ENCODE data around the gene CLCN4.

Gene CLCN4

DNA sequence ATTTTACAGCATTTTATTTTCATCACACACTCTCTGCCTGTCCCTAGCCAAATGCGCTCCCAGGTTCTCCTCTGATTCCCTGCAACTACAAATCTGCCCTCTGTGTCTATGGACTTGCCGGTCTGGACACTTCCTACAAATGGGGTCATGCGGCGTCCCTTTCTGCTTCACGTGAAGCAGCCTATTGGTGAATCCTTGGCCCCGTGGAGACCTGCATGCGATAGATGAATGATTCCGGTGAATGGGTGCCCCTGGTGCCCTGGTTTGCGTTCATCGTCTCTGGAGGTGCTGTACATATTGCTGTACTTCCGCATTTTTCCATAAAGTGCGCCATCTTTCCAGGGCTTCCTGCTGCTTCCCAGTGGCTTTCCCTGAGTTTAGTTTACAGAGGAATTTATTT is 27.5 kb upstream of the CLCN4 start:
- WGBS, 2 experiments (ENCODE audit: insufficient coverage in 2 of 2), result 100% methylated on average over 6 to 10 of the region's 12 CpGs
- H3K27ac ChIP-seq (ENCODE audit: low read depth, low read length, severe bottlenecking), result no peak overlapping the region
- H3K9me3 ChIP-seq (ENCODE audit: control insufficient read depth, low read length), result no peaks in the 10 kb centered on the region
- H3K4me3 ChIP-seq (ENCODE audit: extremely low read depth, insufficient read depth, low read length, poor library complexity, severe bottlenecking), result no peak overlapping the region
- H3K4me1 ChIP-seq (ENCODE audit: control insufficient read depth, insufficient read depth, low read length, poor library complexity, severe bottlenecking), result no peaks in the 10 kb centered on the region
- H3K36me3 ChIP-seq (ENCODE audit: control insufficient read depth, insufficient read depth, low read length), result peaks cover 67% of the 10 kb centered on the region

DNA sequence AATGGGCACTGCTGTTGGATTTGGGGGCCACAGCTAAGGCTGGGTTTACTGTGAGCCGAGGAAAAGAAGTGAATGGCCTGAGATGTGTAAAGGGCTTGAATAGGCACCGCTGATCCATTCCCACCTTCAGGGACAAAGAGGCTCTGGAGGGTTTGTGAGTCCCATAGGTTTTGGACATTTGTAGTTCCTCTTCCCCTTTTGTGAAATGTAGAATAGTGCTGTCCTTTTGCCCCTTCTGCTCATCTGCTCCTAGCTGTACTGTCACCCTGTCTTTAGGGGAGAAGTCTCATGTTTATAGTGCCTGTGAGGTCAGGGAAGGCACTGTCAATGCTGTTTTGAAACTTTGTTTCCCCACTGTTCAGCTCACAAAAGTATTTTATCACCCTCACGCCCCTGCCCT is 26.4 kb upstream of the CLCN4 start:
- 100% methylated on average over 2 of the region's 3 CpGs; no CpG with 5 or more reads in 1 of the 2 experiments for WGBS, 2 experiments (ENCODE audit: insufficient coverage in 2 of 2)
- Histone ChIP-seq H3K9me3 (ENCODE audit: control insufficient read depth, low read length) (no peaks in the 10 kb centered on the region), H3K4me1 (ENCODE audit: control insufficient read depth, insufficient read depth, low read length, poor library complexity, severe bottlenecking) (no peaks in the 10 kb centered on the region), H3K36me3 (ENCODE audit: control insufficient read depth, insufficient read depth, low read length) (peaks cover 60% of the 10 kb centered on the region), H3K27ac (ENCODE audit: low read depth, low read length, severe bottlenecking) (no peak overlapping the region), H3K4me3 (ENCODE audit: extremely low read depth, insufficient read depth, low read length, poor library complexity, severe bottlenecking) (no peak overlapping the region)

DNA sequence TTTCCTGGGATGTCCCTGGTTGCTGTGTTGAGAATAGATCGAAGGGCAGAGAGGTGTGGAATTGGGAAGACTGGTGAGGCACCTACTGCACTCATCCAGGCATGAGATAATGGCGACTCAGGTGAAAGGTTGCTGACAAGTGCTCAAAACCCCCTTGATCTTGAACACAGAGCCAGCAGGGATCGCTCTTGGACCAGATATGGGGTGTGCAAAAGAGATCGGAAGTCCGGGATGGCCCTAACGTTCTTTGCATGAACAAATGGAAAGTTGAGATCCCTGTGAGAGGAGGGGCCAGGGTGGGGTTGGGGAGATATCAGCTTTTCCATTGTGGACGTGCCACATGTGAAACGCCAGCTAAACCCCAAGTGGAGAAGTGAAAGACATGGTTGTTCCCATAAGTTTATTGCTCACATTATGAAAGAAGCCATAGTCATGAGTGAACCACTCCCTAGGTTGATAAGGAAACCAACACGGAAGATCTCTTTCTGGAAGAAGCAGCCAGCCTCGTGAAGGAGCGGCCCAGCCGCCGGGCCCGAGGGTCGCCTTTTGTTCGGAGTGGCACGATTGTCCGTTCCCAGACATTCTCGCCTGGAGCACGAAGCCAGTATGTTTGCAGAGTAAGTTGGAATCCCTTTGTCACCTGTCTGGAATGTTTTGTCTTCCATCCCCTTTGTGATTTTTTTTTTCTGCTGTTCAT is 22.6 kb upstream of the CLCN4 start:
- peaks cover 53% of the 10 kb centered on the region for H3K36me3 ChIP-seq (ENCODE audit: control insufficient read depth, insufficient read depth, low read length)
- WGBS, 2 experiments (ENCODE audit: insufficient coverage in 2 of 2), result 98% methylated on average over 8 to 13 of the region's 20 CpGs

DNA sequence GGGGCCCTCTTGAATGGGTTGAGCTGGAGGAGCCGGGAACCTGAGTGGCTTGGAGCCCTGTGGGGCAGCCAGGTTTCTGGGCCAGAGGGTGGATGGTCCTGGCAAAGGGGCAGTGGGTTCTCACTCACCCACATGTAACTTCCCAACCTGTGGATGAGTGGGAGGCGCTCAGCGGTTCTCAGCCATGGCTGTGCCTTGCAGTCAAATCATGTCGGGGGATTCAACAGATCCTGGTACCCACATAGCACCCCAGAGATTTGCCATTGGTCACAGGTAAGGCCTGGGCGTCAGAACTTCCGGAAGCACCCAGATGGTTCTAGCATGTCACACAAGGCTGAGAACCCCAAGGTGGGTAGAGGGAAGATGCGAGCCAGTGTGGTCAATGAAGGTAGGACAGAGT is 21.9 kb upstream of the CLCN4 start:
- Histone ChIP-seq H3K4me3 (ENCODE audit: extremely low read depth, insufficient read depth, low read length, poor library complexity, severe bottlenecking) (no peak overlapping the region), H3K4me1 (ENCODE audit: control insufficient read depth, insufficient read depth, low read length, poor library complexity, severe bottlenecking) (no peaks in the 10 kb centered on the region), H3K27ac (ENCODE audit: low read depth, low read length, severe bottlenecking) (no peak overlapping the region), H3K36me3 (ENCODE audit: control insufficient read depth, insufficient read depth, low read length) (peaks cover 49% of the 10 kb centered on the region), H3K9me3 (ENCODE audit: control insufficient read depth, low read length) (no peaks in the 10 kb centered on the region)
- WGBS, 2 experiments (ENCODE audit: insufficient coverage in 2 of 2), result 97 to 100% methylated on average over 1 to 4 of the region's 7 CpGs

More for the DNA sequence above, 22.6 kb upstream of the CLCN4 start:
- Histone ChIP-seq H3K4me3 (ENCODE audit: extremely low read depth, insufficient read depth, low read length, poor library complexity, severe bottlenecking) (no peak overlapping the region), H3K27ac (ENCODE audit: low read depth, low read length, severe bottlenecking) (no peak overlapping the region), H3K4me1 (ENCODE audit: control insufficient read depth, insufficient read depth, low read length, poor library complexity, severe bottlenecking) (no peaks in the 10 kb centered on the region), H3K9me3 (ENCODE audit: control insufficient read depth, low read length) (no peaks in the 10 kb centered on the region)

DNA sequence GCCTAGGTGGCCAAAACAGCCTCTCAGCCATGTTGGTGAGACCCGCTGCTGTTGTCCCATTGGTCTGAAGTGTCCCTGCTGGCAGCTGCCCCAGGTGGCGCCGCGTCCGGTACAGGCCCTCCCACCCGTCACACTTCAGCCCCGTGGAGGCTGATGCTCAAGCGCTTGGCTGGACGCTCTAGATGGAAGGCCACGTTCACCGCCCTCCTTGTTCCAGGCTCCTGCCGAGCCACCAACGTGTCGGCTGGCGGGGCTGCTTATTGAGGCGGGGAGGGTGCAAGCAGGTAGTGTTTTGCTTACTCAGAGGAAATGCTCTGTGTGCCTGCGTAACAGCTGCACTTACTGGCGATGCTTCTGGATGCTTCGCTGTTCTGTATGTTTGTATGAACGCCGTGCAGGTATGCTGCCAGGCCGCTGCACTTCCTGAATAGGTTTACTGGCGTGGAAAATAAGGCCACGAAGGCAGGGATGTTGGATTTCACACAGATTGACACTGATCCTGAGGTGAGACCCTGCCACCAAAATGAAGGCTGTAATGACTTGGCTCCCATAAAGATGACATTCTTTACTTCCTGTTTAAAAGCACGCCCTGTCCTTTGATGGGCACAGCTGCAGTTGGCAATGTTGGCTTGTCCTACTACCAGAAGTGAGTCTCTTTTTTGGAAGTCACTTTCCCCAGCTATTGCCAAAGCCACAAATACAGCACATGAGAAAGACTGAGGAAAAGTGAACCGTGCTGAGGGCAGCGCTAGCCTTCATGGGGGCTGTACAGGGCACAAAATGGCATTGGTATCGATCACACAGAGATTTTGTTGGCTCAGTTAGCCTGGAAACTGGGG is 21.0 kb upstream of the CLCN4 start:
- 98% methylated on average over 6 to 20 of the region's 28 CpGs for WGBS, 2 experiments (ENCODE audit: insufficient coverage in 2 of 2)
- no peak overlapping the region for H3K4me3 ChIP-seq (ENCODE audit: extremely low read depth, insufficient read depth, low read length, poor library complexity, severe bottlenecking)
- peaks cover 46% of the 10 kb centered on the region for H3K36me3 ChIP-seq (ENCODE audit: control insufficient read depth, insufficient read depth, low read length)
- no peak overlapping the region for H3K27ac ChIP-seq (ENCODE audit: low read depth, low read length, severe bottlenecking)
- H3K9me3 ChIP-seq (ENCODE audit: control insufficient read depth, low read length), result no peaks in the 10 kb centered on the region
- no peaks in the 10 kb centered on the region for H3K4me1 ChIP-seq (ENCODE audit: control insufficient read depth, insufficient read depth, low read length, poor library complexity, severe bottlenecking)

DNA sequence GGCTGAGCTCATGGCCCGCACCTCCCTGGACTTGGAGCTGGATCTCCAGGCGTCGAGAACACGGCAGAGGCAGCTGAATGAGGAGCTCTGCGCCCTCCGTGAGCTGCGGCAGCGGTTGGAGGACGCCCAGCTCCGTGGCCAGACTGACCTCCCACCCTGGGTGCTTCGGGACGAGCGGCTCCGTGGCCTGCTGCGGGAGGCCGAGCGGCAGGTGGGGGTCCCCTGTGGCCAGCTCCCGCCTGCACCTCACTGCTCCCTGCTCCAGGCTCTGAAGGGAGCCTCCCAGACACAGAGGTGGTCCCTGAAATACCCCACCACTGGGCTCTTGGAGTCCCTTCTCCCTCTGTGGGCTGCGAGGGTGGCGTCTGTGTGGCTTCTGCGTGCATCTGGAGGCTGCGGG is 18.0 kb upstream of the CLCN4 start:
- Histone ChIP-seq H3K4me3 (ENCODE audit: extremely low read depth, insufficient read depth, low read length, poor library complexity, severe bottlenecking) (no peak overlapping the region), H3K4me1 (ENCODE audit: control insufficient read depth, insufficient read depth, low read length, poor library complexity, severe bottlenecking) (no peaks in the 10 kb centered on the region), H3K27ac (ENCODE audit: low read depth, low read length, severe bottlenecking) (no peak overlapping the region), H3K36me3 (ENCODE audit: control insufficient read depth, insufficient read depth, low read length) (peaks cover 42% of the 10 kb centered on the region), H3K9me3 (ENCODE audit: control insufficient read depth, low read length) (no peaks in the 10 kb centered on the region)
- 94 to 100% methylated on average over 2 to 11 of the region's 22 CpGs for WGBS, 2 experiments (ENCODE audit: insufficient coverage in 2 of 2)

DNA sequence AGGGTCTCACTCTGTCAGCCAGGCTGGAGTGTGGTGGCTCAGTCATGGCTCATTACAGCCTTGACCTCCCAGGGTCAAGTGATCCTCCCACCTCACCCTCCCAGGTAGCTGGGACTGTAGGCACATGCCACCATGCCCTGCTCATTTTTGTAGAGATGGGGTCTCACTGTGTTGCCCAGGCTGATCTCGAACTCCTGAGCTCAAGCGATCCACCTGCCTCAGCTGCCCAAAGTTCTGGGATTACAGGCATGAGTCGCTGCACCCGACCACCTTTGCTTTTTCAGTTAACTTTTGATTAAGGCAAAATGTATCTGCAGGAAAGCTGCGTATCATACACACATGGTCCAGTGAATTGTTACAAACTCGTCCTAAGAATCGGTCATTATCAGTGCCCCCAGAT is 16.5 kb upstream of the CLCN4 start:
- no peaks in the 10 kb centered on the region for H3K9me3 ChIP-seq (ENCODE audit: control insufficient read depth, low read length)
- H3K27ac ChIP-seq (ENCODE audit: low read depth, low read length, severe bottlenecking), result no peak overlapping the region
- WGBS, 2 experiments (ENCODE audit: insufficient coverage in 2 of 2), result 100% methylated on average over 4 of the region's 7 CpGs; no CpG with 5 or more reads in 1 of the 2 experiments
- no peaks in the 10 kb centered on the region for H3K4me1 ChIP-seq (ENCODE audit: control insufficient read depth, insufficient read depth, low read length, poor library complexity, severe bottlenecking)
- H3K36me3 ChIP-seq (ENCODE audit: control insufficient read depth, insufficient read depth, low read length), result peaks cover 36% of the 10 kb centered on the region
- no peak overlapping the region for H3K4me3 ChIP-seq (ENCODE audit: extremely low read depth, insufficient read depth, low read length, poor library complexity, severe bottlenecking)

DNA sequence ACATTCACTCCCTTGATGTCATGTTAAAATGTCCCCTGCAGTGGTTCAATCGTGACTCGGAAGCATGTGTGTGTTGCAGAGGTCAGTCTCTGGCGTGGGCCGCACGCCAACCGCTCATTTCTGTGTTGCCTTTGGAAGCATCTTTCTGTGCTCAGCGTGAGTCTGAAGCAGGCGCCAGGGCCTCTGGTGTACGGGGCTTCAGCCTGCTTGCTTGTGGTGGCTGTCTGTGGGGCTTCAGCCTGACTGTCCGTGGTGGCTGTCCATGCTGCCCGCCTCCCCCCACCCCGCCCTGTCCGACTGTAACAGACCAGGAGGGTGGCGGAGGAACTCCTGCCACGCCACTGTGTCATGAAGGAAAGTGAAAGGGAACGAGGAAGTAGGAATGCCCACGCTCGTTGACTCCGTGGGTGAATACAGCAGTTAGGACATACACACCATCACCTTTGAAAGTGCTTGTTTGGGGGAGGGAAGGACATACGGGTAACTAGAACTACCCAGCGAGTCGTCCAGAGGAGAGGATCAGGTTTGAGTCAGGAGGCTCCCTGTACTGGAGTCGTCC is 14.7 kb upstream of the CLCN4 start:
- WGBS, 2 experiments (ENCODE audit: insufficient coverage in 2 of 2), result 100% methylated on average over 3 of the region's 23 CpGs; no CpG with 5 or more reads in 1 of the 2 experiments
- H3K36me3 ChIP-seq (ENCODE audit: control insufficient read depth, insufficient read depth, low read length), result peaks cover 39% of the 10 kb centered on the region
- H3K27ac ChIP-seq (ENCODE audit: low read depth, low read length, severe bottlenecking), result no peak overlapping the region
- H3K9me3 ChIP-seq (ENCODE audit: control insufficient read depth, low read length), result no peaks in the 10 kb centered on the region
- no peaks in the 10 kb centered on the region for H3K4me1 ChIP-seq (ENCODE audit: control insufficient read depth, insufficient read depth, low read length, poor library complexity, severe bottlenecking)
- H3K4me3 ChIP-seq (ENCODE audit: extremely low read depth, insufficient read depth, low read length, poor library complexity, severe bottlenecking), result no peak overlapping the region

DNA sequence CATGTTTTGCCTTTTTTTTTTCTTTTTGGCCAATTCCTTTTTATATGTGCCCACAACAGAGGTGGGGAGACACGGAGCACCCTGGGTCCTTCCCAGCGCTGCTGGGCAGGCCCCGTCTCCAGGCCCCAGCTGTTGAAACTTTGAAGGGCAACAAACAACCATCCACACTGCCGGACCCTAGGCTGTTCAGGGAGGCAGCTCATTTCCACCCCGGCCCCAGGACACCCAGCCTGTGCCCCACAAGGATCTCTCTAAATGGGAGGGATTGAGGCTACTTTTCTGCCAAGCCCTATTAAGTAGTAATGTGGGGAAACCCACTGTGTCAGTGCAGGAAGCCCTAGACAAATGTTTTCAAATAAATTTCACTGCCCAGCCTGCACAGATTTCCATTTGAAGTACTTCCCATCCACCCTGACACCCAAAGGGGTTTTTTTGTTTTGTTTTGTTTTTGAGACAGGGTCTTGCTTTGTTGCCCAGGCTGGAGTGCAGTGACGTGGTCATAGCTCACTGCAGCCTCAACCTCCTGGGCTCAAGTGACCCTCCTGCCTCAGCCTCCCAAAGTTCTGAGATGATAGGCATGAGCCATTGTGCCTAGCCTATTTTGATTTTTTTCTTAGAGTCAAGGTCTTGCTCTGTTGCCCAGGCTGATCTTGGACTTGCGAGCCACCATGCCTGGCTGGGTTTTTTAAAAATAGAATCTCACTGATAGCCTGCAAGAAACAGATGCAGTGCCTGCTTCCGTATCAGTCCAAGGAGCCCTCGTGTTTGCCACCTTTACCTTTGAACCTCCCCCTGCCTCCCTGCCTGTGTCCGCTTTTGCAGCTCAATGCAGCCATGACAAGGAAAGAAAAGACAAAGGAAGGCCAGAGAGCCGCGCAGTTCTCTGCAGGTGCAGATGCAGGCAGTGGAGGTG is 13.4 kb upstream of the CLCN4 start:
- H3K36me3 ChIP-seq (ENCODE audit: control insufficient read depth, insufficient read depth, low read length), result peaks cover 34% of the 10 kb centered on the region
- H3K9me3 ChIP-seq (ENCODE audit: control insufficient read depth, low read length), result no peaks in the 10 kb centered on the region
- whole genome bisulfite sequencing, 2 experiments (ENCODE audit: insufficient coverage in 2 of 2), result 90 to 93% methylated on average over 2 to 3 of the region's 12 CpGs
- no peak overlapping the region for H3K4me3 ChIP-seq (ENCODE audit: extremely low read depth, insufficient read depth, low read length, poor library complexity, severe bottlenecking)
- H3K4me1 ChIP-seq (ENCODE audit: control insufficient read depth, insufficient read depth, low read length, poor library complexity, severe bottlenecking), result no peaks in the 10 kb centered on the region
- no peak overlapping the region for H3K27ac ChIP-seq (ENCODE audit: low read depth, low read length, severe bottlenecking)

DNA sequence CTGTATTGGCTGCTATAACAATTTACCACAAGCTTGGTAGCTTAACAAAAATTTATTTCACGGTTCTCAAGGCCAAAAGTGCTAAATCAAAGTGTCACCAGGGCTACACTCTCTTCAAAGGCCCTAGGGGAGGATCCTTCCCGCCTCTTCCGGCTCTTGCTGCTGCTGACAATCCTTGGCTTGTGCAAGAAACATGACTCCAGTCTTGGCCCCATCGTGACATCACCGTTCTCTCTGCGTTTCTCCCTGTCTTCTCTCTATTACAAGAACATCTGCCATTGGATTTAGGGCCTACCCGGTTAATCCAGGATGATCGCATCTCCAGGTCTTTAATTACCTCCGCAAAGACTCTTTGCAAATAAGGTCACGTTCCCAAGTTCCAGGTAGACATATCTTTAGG is 10.4 kb upstream of the CLCN4 start:
- no peak overlapping the region for H3K27ac ChIP-seq (ENCODE audit: low read depth, low read length, severe bottlenecking)
- H3K9me3 ChIP-seq (ENCODE audit: control insufficient read depth, low read length), result no peaks in the 10 kb centered on the region
- WGBS, 2 experiments (ENCODE audit: insufficient coverage in 2 of 2), result 91 to 94% methylated on average over 8 to 9 of the region's 10 CpGs
- H3K4me3 ChIP-seq (ENCODE audit: extremely low read depth, insufficient read depth, low read length, poor library complexity, severe bottlenecking), result no peak overlapping the region
- peaks cover 22% of the 10 kb centered on the region for H3K36me3 ChIP-seq (ENCODE audit: control insufficient read depth, insufficient read depth, low read length)
- H3K4me1 ChIP-seq (ENCODE audit: control insufficient read depth, insufficient read depth, low read length, poor library complexity, severe bottlenecking), result no peaks in the 10 kb centered on the region
